Measurements from ENCODE around the gene FGA. TPM values are rescaled to one million over a fixed set of nuclear protein-coding genes. Genes with fewer than 3 reads are reported as not detected.

The FGA gene
- total and polyA plus RNA-seq, 4 experiments from 2014 or later: not detected

GRCh38 chr4:154615211-154615610 is 24.7 kb upstream of the FGA start:
- Histone ChIP-seq H3K9me3 (ENCODE audit: control insufficient read depth in 1 of 2, low read length in 2 of 2) (no peaks in the 10 kb centered on the region), H3K4me1 (ENCODE audit: insufficient read depth, low read length) (no peaks in the 10 kb centered on the region), H3K36me3 (ENCODE audit: insufficient read depth, low read length) (no peaks in the 10 kb centered on the region), H3K27ac (ENCODE audit: low read depth, low read length) (no peak overlapping the region), H3K4me3 (ENCODE audit: low read length in 2 of 2) (no peak overlapping the region), H3K27me3 (ENCODE audit: insufficient read depth, low read length) (no peaks in the 10 kb centered on the region)
- ChIA-PET CTCF (ENCODE audit: partially characterized antibody) (no interaction called here), POLR2A (ENCODE audit: partially characterized antibody) (no interaction called here)
- Mint-ChIP-seq H3K4me1 (peaks cover 0 to 3% (median under 1%) of the 10 kb centered on the region in 4 donors), H3K27me3 (peaks cover 8 to 9% of the 10 kb centered on the region in 2 donors), H3K9me3 (no peaks in the 10 kb centered on the region), H3K27ac (no peak overlapping the region), H3K4me3 (no peak overlapping the region), H3K36me3 (no peaks in the 10 kb centered on the region)
- no peak for DNase-seq
- intact Hi-C loops (cut with micrococcal nuclease): loop anchor here (5.0 kb wide), 1 partner anchor 828 kb away; the partner anchor contains the start of gene SFRP2

GRCh38 chr4:154614306-154614705 is 23.8 kb upstream of the FGA start:
- H3K9me3 Mint-ChIP-seq: no peaks in the 10 kb centered on the region
- ChIA-PET POLR2A (ENCODE audit: partially characterized antibody) (no interaction called here), CTCF (ENCODE audit: partially characterized antibody) (no interaction called here)
- H3K4me1 ChIP-seq (ENCODE audit: insufficient read depth, low read length): no peaks in the 10 kb centered on the region
- no peaks in the 10 kb centered on the region for H3K27me3 ChIP-seq (ENCODE audit: insufficient read depth, low read length)
- H3K27me3 Mint-ChIP-seq: peaks cover 12% of the 10 kb centered on the region in 2 donors
- intact Hi-C loops (cut with micrococcal nuclease): no loop called here
- H3K27ac Mint-ChIP-seq: no peak overlapping the region
- no peak for DNase-seq
- no peaks in the 10 kb centered on the region for H3K36me3 ChIP-seq (ENCODE audit: insufficient read depth, low read length)
- no peak overlapping the region for H3K4me3 Mint-ChIP-seq
- H3K27ac ChIP-seq (ENCODE audit: low read depth, low read length): no peak overlapping the region
- peaks cover 0 to 3% (median under 1%) of the 10 kb centered on the region in 4 donors for H3K4me1 Mint-ChIP-seq
- no peaks in the 10 kb centered on the region for H3K36me3 Mint-ChIP-seq
- H3K9me3 ChIP-seq (ENCODE audit: control insufficient read depth in 1 of 2, low read length in 2 of 2): no peaks in the 10 kb centered on the region
- no peak overlapping the region for H3K4me3 ChIP-seq (ENCODE audit: low read length in 2 of 2)

- Histone ChIP-seq H3K4me1 (ENCODE audit: insufficient read depth, low read length) (no peaks in the 10 kb centered on the region), H3K27me3 (ENCODE audit: insufficient read depth, low read length) (no peaks in the 10 kb centered on the region), H3K9me3 (ENCODE audit: control insufficient read depth in 1 of 2, low read length in 2 of 2) (no peaks in the 10 kb centered on the region), H3K27ac (ENCODE audit: low read depth, low read length) (no peak within 1 kb of the TSS), H3K36me3 (ENCODE audit: insufficient read depth, low read length) (no peaks in the 10 kb centered on the region), H3K4me3 (ENCODE audit: low read length in 2 of 2) (no peak within 1 kb of the TSS)
- Mint-ChIP-seq H3K27ac (no peak within 1 kb of the TSS), H3K27me3 (peaks cover 15 to 19% of the 10 kb centered on the region in 2 donors), H3K36me3 (no peaks in the 10 kb centered on the region), H3K4me1 (peaks cover 0 to 3% (median under 1%) of the 10 kb centered on the region in 4 donors), H3K9me3 (no peaks in the 10 kb centered on the region), H3K4me3 (no peak within 1 kb of the TSS)
- DNase-seq: no peak
- ChIA-PET POLR2A (ENCODE audit: partially characterized antibody) (no interaction called here), CTCF (ENCODE audit: partially characterized antibody) (interaction anchor here (0.7 to 1.6 kb wide), 3 partner anchors 10 to 53 kb away, joined by 3 read pairs; no protein-coding TSS in a partner anchor)
- intact Hi-C loops (cut with micrococcal nuclease): no loop called here
Measured at GRCh38 chr4:154612472-154613414, 22.2 kb upstream of the FGA start, which contains the start of gene FGG. FGG (minus strand) TSS chr4:154612656; CDS start chr4:154612609, 47 bp downstream.

GRCh38 chr4:154611833-154612232 is 21.3 kb upstream of the FGA start:
- Histone ChIP-seq H3K27me3 (ENCODE audit: insufficient read depth, low read length) (no peaks in the 10 kb centered on the region), H3K4me3 (ENCODE audit: low read length in 2 of 2) (no peak overlapping the region), H3K36me3 (ENCODE audit: insufficient read depth, low read length) (no peaks in the 10 kb centered on the region), H3K27ac (ENCODE audit: low read depth, low read length) (no peak overlapping the region), H3K9me3 (ENCODE audit: control insufficient read depth in 1 of 2, low read length in 2 of 2) (no peaks in the 10 kb centered on the region), H3K4me1 (ENCODE audit: insufficient read depth, low read length) (no peaks in the 10 kb centered on the region)
- ChIA-PET CTCF (ENCODE audit: partially characterized antibody) (interaction anchor here (0.7 to 1.6 kb wide), 2 partner anchors 11 to 13 kb away, joined by 3 read pairs; no protein-coding TSS in a partner anchor), POLR2A (ENCODE audit: partially characterized antibody) (no interaction called here)
- Mint-ChIP-seq H3K27ac (no peak overlapping the region), H3K4me1 (peaks cover 0 to 3% (median under 1%) of the 10 kb centered on the region in 4 donors), H3K9me3 (no peaks in the 10 kb centered on the region), H3K27me3 (peaks cover 15 to 23% of the 10 kb centered on the region in 2 donors), H3K4me3 (no peak overlapping the region), H3K36me3 (no peaks in the 10 kb centered on the region)
- no peak for DNase-seq
- intact Hi-C loops (cut with micrococcal nuclease): no loop called here

GRCh38 chr4:154610582-154610981 is 20.0 kb upstream of the FGA start:
- POLR2A ChIA-PET (ENCODE audit: partially characterized antibody): no interaction called here
- Mint-ChIP-seq H3K4me3 (no peak overlapping the region), H3K9me3 (no peaks in the 10 kb centered on the region), H3K4me1 (no peaks in the 10 kb centered on the region), H3K27ac (no peak overlapping the region), H3K36me3 (no peaks in the 10 kb centered on the region), H3K27me3 (peaks cover 18 to 26% of the 10 kb centered on the region in 2 donors)
- H3K9me3 ChIP-seq (ENCODE audit: control insufficient read depth in 1 of 2, low read length in 2 of 2): no peaks in the 10 kb centered on the region
- H3K4me1 ChIP-seq (ENCODE audit: insufficient read depth, low read length): no peaks in the 10 kb centered on the region
- intact Hi-C loops (cut with micrococcal nuclease): no loop called here
- CTCF ChIA-PET (ENCODE audit: partially characterized antibody): interaction anchor here (2.3 kb wide), 1 partner anchor 8 kb away, joined by 6 read pairs; no protein-coding TSS in a partner anchor
- H3K36me3 ChIP-seq (ENCODE audit: insufficient read depth, low read length): no peaks in the 10 kb centered on the region
- no peak overlapping the region for H3K27ac ChIP-seq (ENCODE audit: low read depth, low read length)
- H3K4me3 ChIP-seq (ENCODE audit: low read length in 2 of 2): no peak overlapping the region
- no peaks in the 10 kb centered on the region for H3K27me3 ChIP-seq (ENCODE audit: insufficient read depth, low read length)
- DNase-seq: no peak

GRCh38 chr4:154609532-154609931 is 19.0 kb upstream of the FGA start:
- Histone ChIP-seq H3K27me3 (ENCODE audit: insufficient read depth, low read length) (no peaks in the 10 kb centered on the region), H3K9me3 (ENCODE audit: control insufficient read depth in 1 of 2, low read length in 2 of 2) (no peaks in the 10 kb centered on the region), H3K36me3 (ENCODE audit: insufficient read depth, low read length) (no peaks in the 10 kb centered on the region), H3K4me1 (ENCODE audit: insufficient read depth, low read length) (no peaks in the 10 kb centered on the region), H3K27ac (ENCODE audit: low read depth, low read length) (no peak overlapping the region), H3K4me3 (ENCODE audit: low read length in 2 of 2) (no peak overlapping the region)
- Mint-ChIP-seq H3K36me3 (no peaks in the 10 kb centered on the region), H3K27me3 (peaks cover 20 to 26% of the 10 kb centered on the region in 2 donors), H3K9me3 (no peaks in the 10 kb centered on the region), H3K4me1 (no peaks in the 10 kb centered on the region), H3K4me3 (no peak overlapping the region), H3K27ac (no peak overlapping the region)
- no peak for DNase-seq
- CTCF ChIA-PET (ENCODE audit: partially characterized antibody): interaction anchor here (2.3 kb wide), 1 partner anchor 9 kb away, joined by 6 read pairs; no protein-coding TSS in a partner anchor
- POLR2A ChIA-PET (ENCODE audit: partially characterized antibody): no interaction called here
- intact Hi-C loops (cut with micrococcal nuclease): no loop called here

GRCh38 chr4:154608361-154609252 is 18.1 kb upstream of the FGA start:
- no peak overlapping the region for H3K4me3 ChIP-seq (ENCODE audit: low read length in 2 of 2)
- H3K4me1 Mint-ChIP-seq: no peaks in the 10 kb centered on the region
- intact Hi-C loops (cut with micrococcal nuclease): no loop called here
- no peak overlapping the region for H3K4me3 Mint-ChIP-seq
- H3K27me3 Mint-ChIP-seq: peaks cover 16 to 28% of the 10 kb centered on the region in 2 donors
- CTCF ChIA-PET (ENCODE audit: partially characterized antibody): interaction anchor here (1.2 to 2.3 kb wide), 2 partner anchors 10 to 15 kb away, joined by 3 to 6 read pairs; no protein-coding TSS in a partner anchor
- no peak overlapping the region for H3K27ac Mint-ChIP-seq
- H3K27ac ChIP-seq (ENCODE audit: low read depth, low read length): no peak overlapping the region
- POLR2A ChIA-PET (ENCODE audit: partially characterized antibody): no interaction called here
- no peaks in the 10 kb centered on the region for H3K27me3 ChIP-seq (ENCODE audit: insufficient read depth, low read length)
- no peaks in the 10 kb centered on the region for H3K36me3 ChIP-seq (ENCODE audit: insufficient read depth, low read length)
- no peaks in the 10 kb centered on the region for H3K4me1 ChIP-seq (ENCODE audit: insufficient read depth, low read length)
- DNase-seq: no peak
- H3K9me3 Mint-ChIP-seq: no peaks in the 10 kb centered on the region
- no peaks in the 10 kb centered on the region for H3K36me3 Mint-ChIP-seq
- H3K9me3 ChIP-seq (ENCODE audit: control insufficient read depth in 1 of 2, low read length in 2 of 2): no peaks in the 10 kb centered on the region

Data from CD4-positive, alpha-beta memory T cell (primary cell).